Measurements from ENCODE around the gene LCE6A. TPM values are rescaled to one million over a fixed set of nuclear protein-coding genes. Genes with fewer than 3 reads are reported as not detected.

Gene LCE6A
- polyA plus RNA-seq (2012; rRNA removed), result not detected in 2 replicates
- polyA plus RNA-seq (2012; cell fraction: cytosol; rRNA removed), result not detected in 2 replicates
- not detected in 2 replicates for polyA plus RNA-seq (2012; cell fraction: nucleus; rRNA removed)

GRCh38 chr1:152842556-152842955 lies at the start of gene LCE6A:
Gene LCE6A (plus strand): TSS chr1:152842856. CDS start chr1:152843521, 665 bp downstream.
- no peak within 1 kb of the TSS for H3K27ac ChIP-seq (ENCODE audit: low read depth in 2 of 2, low read length in 1 of 2)
- no peaks in the 10 kb centered on the region for H3K36me3 ChIP-seq (replicated peaks in 1 of 2; ENCODE audit: control insufficient read depth in 1 of 2, insufficient read depth in 2 of 2, low read length in 1 of 2)
- H3F3A ChIP-seq (replicated peaks; ENCODE audit: insufficient read depth), result no peaks in the 10 kb centered on the region
- H3K4me1 ChIP-seq (ENCODE audit: control insufficient read depth in 1 of 2, insufficient read depth in 2 of 2, low read depth in 1 of 2, low read length in 1 of 2), result no peaks in the 10 kb centered on the region
- H3K9me3 ChIP-seq, result no peaks in the 10 kb centered on the region
- no peak within 1 kb of the TSS for H2AFZ ChIP-seq (ENCODE audit: low read depth)
- H3K27me3 ChIP-seq (ENCODE audit: insufficient read depth), result no peaks in the 10 kb centered on the region; the same call in 1 of the 2 replicates
- DNase-seq, result no peak
- no peak within 1 kb of the TSS for H3K4me3 ChIP-seq (ENCODE audit: low read depth in 2 of 2, low read length in 1 of 2)
- WGBS (ENCODE audit: low lambda C conversion rate), result 27% methylated on average over 3 of the region's 3 CpGs
- no peaks in the 10 kb centered on the region for H3K79me2 ChIP-seq (ENCODE audit: insufficient read depth)
- no peak for TF ChIP-seq RAD21 (IDR thresholded peaks at IDR 0.05; ENCODE audit: low read length)
- TF ChIP-seq JUND (IDR thresholded peaks at IDR 0.05), result no peak
- TF ChIP-seq CTCF (IDR thresholded peaks at IDR 0.05), result no peak
- no peak for TF ChIP-seq GABPA (IDR thresholded peaks at IDR 0.05; ENCODE audit: low read depth)
- TF ChIP-seq TAF1 (IDR thresholded peaks at IDR 0.05; ENCODE audit: borderline replicate concordance, low read depth, low read length), result no peak
- no peak for TF ChIP-seq USF1 (IDR thresholded peaks at IDR 0.05; ENCODE audit: borderline replicate concordance, low read depth)
- no peak for TF ChIP-seq REST (IDR thresholded peaks at IDR 0.05; ENCODE audit: low read depth, low read length)
- TF ChIP-seq RXRA (IDR thresholded peaks at IDR 0.05; ENCODE audit: borderline replicate concordance, low read depth), result no peak
- no peak for TF ChIP-seq FOXM1 (IDR thresholded peaks at IDR 0.05; ENCODE audit: low read depth)
- TF ChIP-seq GATA2 (CRISPR knock-in tag; IDR thresholded peaks at IDR 0.05), result no peak
- TF ChIP-seq SIN3A (IDR thresholded peaks at IDR 0.05; ENCODE audit: borderline replicate concordance, low read depth, low read length), result no peak
- TF ChIP-seq RCOR1 (IDR thresholded peaks at IDR 0.05; ENCODE audit: low read length), result no peak
- no peak for TF ChIP-seq SMC3 (IDR thresholded peaks at IDR 0.05; ENCODE audit: low read depth, low read length)
- TF ChIP-seq YY1 (IDR thresholded peaks at IDR 0.05; ENCODE audit: low read depth), result no peak
- TF ChIP-seq IRF3 (IDR thresholded peaks at IDR 0.05; ENCODE audit: low read depth, low read length), result no peak
- no peak for TF ChIP-seq CHD2 (IDR thresholded peaks at IDR 0.05; ENCODE audit: low read length, partially characterized antibody)
- no peak for TF ChIP-seq PBX3 (IDR thresholded peaks at IDR 0.05)
- no peak for TF ChIP-seq MXI1 (IDR thresholded peaks at IDR 0.05; ENCODE audit: low read depth, low read length)
- TF ChIP-seq NFIC (IDR thresholded peaks at IDR 0.05; ENCODE audit: borderline replicate concordance), result no peak
- no peak for TF ChIP-seq ELF1 (IDR thresholded peaks at IDR 0.05)
- no peak within 1 kb of the TSS for H3K9ac ChIP-seq
- ChIA-PET CTCF (no interaction called here), POLR2A (no interaction called here)
- no peaks in the 10 kb centered on the region for H3K9me2 ChIP-seq
- 0 out of 2 replicates have a peak, but pooled peaks cover 3% of the 10 kb centered on the region for H4K20me1 ChIP-seq (ENCODE audit: insufficient read depth)
- H3K4me2 ChIP-seq, result no peak within 1 kb of the TSS
